GM21825 (cell line): ENCODE measurements around the gene GLCE.

Experiments
- ATAC-seq: cut with Tn5 transposase; IDR thresholded peaks from one replicate; pipeline ENCODE4 v1.9.1; 2021; ENCODE audit warnings: mild to moderate bottlenecking, moderate library complexity; ENCODE audit not compliant: unreplicated experiment

GLCE gene

GRCh38 chr15:69194025-69194827, 33.8 kb downstream of the GLCE start:
- no peak for ATAC-seq

- ATAC-seq, result no peak
Observed at GRCh38 chr15:69194854-69195253, 34.4 kb downstream of the GLCE start.

GRCh38 chr15:69200832-69201745, 40.7 kb downstream of the GLCE start:
- no peak for ATAC-seq

GRCh38 chr15:69206079-69206478, 45.6 kb downstream of the GLCE start:
- no peak for ATAC-seq

GRCh38 chr15:69209661-69210060, 49.2 kb downstream of the GLCE start:
- ATAC-seq, result no peak

GRCh38 chr15:69210574-69210973, 50.1 kb downstream of the GLCE start:
- no peak for ATAC-seq

- ATAC-seq, result no peak
Observed at GRCh38 chr15:69213786-69214185, 53.4 kb downstream of the GLCE start.

GRCh38 chr15:69215314-69216035, 55.0 kb downstream of the GLCE start:
- no peak for ATAC-seq

- ATAC-seq, result no peak
Observed at GRCh38 chr15:69217381-69217780, 56.9 kb downstream of the GLCE start.

GRCh38 chr15:69219690-69220089, 59.3 kb downstream of the GLCE start:
- no peak for ATAC-seq

GRCh38 chr15:69222002-69222474, 61.6 kb downstream of the GLCE start:
- ATAC-seq, result no peak

GRCh38 chr15:69223083-69223813, 62.8 kb downstream of the GLCE start:
- ATAC-seq, result no peak

- ATAC-seq, result no peak
Observed at GRCh38 chr15:69224383-69224782, 63.9 kb downstream of the GLCE start.

GRCh38 chr15:69225355-69226022, 65.1 kb downstream of the GLCE start:
- ATAC-seq, result no peak

GRCh38 chr15:69226023-69226355, 65.6 kb downstream of the GLCE start:
- ATAC-seq, result no peak

- no peak for ATAC-seq
Observed at GRCh38 chr15:69232144-69232543, 71.7 kb downstream of the GLCE start.

GRCh38 chr15:69232765-69233164, 72.3 kb downstream of the GLCE start:
- no peak for ATAC-seq

- no peak for ATAC-seq
Observed at GRCh38 chr15:69234676-69235075, 74.2 kb downstream of the GLCE start.

- no peak for ATAC-seq
Observed at GRCh38 chr15:69236505-69236904, 76.1 kb downstream of the GLCE start.

- no peak for ATAC-seq
Observed at GRCh38 chr15:69237718-69238117, 77.3 kb downstream of the GLCE start.
